Body of pancreas (tissue), 4 donors: ENCODE results near the gene CCBE1.

Source experiments
- POLR2A ChIP-seq, 3 donors: fragments of 450-650 bp; IDR thresholded peaks; one replicate each; pipeline ENCODE4 v1.6.1; 2016; ENCODE audit warnings: antibody characterized with exemption in 3 of 3, mild to moderate bottlenecking in 2 of 3
- TF ChIP-seq, protein P1 (sequence below), 7 experiments: fragments of 450-650 bp in 4 of 7; fragments of 200-600 bp in 3 of 7; sonication (generic) in 3 of 7; IDR thresholded peaks; one replicate each; pipeline ENCODE4 v1.5.1; 2016 to 2019; ENCODE audit warnings: antibody characterized with exemption in 7 of 7

GRCh38 chr18:59672235-59672711 lies 24.9 kb downstream of the CCBE1 start:
- TF ChIP-seq, protein P1, sequence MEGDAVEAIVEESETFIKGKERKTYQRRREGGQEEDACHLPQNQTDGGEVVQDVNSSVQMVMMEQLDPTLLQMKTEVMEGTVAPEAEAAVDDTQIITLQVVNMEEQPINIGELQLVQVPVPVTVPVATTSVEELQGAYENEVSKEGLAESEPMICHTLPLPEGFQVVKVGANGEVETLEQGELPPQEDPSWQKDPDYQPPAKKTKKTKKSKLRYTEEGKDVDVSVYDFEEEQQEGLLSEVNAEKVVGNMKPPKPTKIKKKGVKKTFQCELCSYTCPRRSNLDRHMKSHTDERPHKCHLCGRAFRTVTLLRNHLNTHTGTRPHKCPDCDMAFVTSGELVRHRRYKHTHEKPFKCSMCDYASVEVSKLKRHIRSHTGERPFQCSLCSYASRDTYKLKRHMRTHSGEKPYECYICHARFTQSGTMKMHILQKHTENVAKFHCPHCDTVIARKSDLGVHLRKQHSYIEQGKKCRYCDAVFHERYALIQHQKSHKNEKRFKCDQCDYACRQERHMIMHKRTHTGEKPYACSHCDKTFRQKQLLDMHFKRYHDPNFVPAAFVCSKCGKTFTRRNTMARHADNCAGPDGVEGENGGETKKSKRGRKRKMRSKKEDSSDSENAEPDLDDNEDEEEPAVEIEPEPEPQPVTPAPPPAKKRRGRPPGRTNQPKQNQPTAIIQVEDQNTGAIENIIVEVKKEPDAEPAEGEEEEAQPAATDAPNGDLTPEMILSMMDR (IDR thresholded peaks at IDR 0.05), result no peak
- no peak for TF ChIP-seq POLR2A (IDR thresholded peaks at IDR 0.05)
